Measurements from ENCODE around the gene ACOX2. TPM values are rescaled to one million over a fixed set of nuclear protein-coding genes. Genes with fewer than 3 reads are reported as not detected.

The ACOX2 gene
- polyA plus RNA-seq, 3 donors: 2.4 to 2.5 (median 2.4) TPM

DNA sequence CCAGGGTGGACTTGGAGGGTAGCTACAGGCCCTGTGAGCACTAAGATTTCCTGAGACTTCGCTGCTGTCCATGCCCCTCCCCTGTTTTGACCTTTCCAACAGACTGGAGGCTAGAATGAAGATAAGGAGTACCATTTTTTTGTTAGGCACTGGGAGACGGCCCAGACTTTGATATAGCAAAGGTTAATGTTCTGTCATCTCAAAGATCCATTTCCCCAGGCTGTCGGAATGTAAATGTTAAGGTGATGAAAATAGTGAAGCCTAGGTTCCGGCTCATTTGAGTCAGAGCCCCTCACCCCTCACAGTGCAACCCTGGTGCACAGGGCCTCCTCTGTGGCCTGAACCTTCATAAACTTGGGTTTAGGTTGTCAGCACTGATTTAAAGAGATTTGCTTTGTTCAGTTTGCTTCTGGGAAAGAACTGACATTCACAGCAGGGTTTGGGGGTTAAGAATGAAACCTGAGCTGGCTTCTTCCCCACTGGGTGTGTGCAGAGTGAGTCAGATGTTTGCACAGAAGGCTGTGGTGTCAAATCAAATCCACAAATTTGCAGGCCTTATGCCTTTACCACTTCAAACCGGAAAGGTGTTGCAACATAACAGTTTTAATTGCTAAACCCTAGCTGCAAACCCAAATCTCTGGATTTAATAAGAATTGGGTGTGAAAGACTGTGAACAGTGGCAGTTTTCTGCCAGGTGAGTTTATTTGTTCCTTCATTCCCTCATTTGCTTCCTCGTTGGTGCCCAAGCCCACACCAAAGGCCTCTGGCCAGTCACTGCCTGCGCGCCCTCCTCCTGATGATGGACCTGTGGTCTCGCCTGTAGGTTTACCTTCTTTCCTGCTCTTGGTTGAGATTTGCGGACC, 65.7 kb downstream of the ACOX2 start:
- Histone ChIP-seq H4K20me1 (ENCODE audit: insufficient read depth, low read length) (no peaks in the 10 kb centered on the region), H3K79me2 (ENCODE audit: insufficient read depth, low read length) (peaks cover 36% of the 10 kb centered on the region), H3K4me1 (ENCODE audit: control insufficient read depth in 1 of 2, insufficient read depth in 2 of 2, low read length in 2 of 2) (peaks cover 71 to 77% of the 10 kb centered on the region in 2 donors), H3K4me3 (replicated peaks in 1 of 3; ENCODE audit: low read depth in 2 of 3, low read length in 3 of 3) (peak overlapping the region; percentile 40 to 77 (median 46)), H3K36me3 (replicated peaks in 1 of 2; ENCODE audit: control insufficient read depth in 1 of 2, insufficient read depth in 2 of 2, low read length in 2 of 2) (no peaks in the 10 kb centered on the region), H3K9me3 (replicated peaks in 1 of 2; ENCODE audit: control insufficient read depth in 1 of 2, insufficient read depth in 1 of 2, low read length in 2 of 2) (no peaks in the 10 kb centered on the region), H3K9ac (ENCODE audit: insufficient read depth, low read length, poor library complexity, severe bottlenecking) (peak overlapping the region; percentile 64), H2AFZ (ENCODE audit: insufficient read depth, low read depth, low read length, poor library complexity, severe bottlenecking) (peak overlapping the region; percentile 57), H3K27ac (ENCODE audit: low read depth in 1 of 2, low read length in 2 of 2) (peak overlapping the region; percentile 94 to 96), H3K27me3 (ENCODE audit: control insufficient read depth in 2 of 2, insufficient read depth in 2 of 2, low read length in 2 of 2) (no peaks in the 10 kb centered on the region), H3K4me2 (replicated peaks; ENCODE audit: extremely low read depth, low read length, poor library complexity, severe bottlenecking) (peak overlapping the region; percentile 74)
- peak overlapping the region; percentile 67 to 91 for H3K4me3 Mint-ChIP-seq
- peak overlapping the region; percentile 92 to 99 (median 97) for H3K27ac Mint-ChIP-seq
- intact Hi-C loops (cut with micrococcal nuclease): no loop called here
- peaks cover 66% of the 10 kb centered on the region for H3K4me1 Mint-ChIP-seq
- H3K27me3 Mint-ChIP-seq (ENCODE audit: low read depth in 3 of 3): peaks cover 0 to 5% (median 1%) of the 10 kb centered on the region in 3 donors
- no peaks in the 10 kb centered on the region for H3K9me3 Mint-ChIP-seq
- peaks cover 0 to 2% of the 10 kb centered on the region in 2 donors for H3K36me3 Mint-ChIP-seq
- 0% methylated on average over 2 of the region's 10 CpGs for WGBS (ENCODE audit: insufficient coverage)
- TF ChIP-seq, protein P1, sequence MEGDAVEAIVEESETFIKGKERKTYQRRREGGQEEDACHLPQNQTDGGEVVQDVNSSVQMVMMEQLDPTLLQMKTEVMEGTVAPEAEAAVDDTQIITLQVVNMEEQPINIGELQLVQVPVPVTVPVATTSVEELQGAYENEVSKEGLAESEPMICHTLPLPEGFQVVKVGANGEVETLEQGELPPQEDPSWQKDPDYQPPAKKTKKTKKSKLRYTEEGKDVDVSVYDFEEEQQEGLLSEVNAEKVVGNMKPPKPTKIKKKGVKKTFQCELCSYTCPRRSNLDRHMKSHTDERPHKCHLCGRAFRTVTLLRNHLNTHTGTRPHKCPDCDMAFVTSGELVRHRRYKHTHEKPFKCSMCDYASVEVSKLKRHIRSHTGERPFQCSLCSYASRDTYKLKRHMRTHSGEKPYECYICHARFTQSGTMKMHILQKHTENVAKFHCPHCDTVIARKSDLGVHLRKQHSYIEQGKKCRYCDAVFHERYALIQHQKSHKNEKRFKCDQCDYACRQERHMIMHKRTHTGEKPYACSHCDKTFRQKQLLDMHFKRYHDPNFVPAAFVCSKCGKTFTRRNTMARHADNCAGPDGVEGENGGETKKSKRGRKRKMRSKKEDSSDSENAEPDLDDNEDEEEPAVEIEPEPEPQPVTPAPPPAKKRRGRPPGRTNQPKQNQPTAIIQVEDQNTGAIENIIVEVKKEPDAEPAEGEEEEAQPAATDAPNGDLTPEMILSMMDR (IDR thresholded peaks at IDR 0.05): no peak
- DNase-seq: peak; percentile 86 to 94 (median 90)

DNA sequence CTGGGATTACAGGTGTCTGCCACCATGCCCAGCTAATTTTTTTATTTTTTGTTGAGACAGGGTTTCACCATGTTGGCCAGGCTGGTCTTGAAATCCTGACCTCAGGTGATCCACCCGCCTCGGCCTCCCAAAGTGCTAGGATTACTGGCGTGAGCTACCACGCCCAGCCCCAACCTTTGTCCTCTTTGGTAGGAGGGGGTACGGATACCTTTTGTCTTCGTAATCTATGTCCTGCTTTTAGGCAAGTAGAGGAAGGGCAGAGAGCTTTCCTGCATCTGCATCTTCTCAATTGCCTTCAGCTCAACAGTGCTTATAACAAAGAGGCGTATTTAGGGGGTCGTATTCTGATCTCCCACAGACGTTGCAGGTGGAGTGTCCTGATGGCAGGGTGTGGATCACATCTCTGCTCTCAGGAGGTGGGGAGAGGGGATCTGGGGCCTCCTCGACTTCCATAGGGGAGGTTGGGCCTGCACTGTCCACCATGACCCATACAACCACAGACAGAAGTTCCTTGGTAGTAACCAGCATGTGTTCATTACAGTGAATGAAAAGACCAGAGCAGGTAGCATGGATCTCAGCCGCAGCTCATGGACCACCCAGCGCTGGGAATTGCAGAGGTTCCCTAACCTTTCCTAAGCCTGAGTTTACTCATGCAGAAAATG, 66.5 kb downstream of the ACOX2 start:
- Histone ChIP-seq H3K9me3 (replicated peaks in 1 of 2; ENCODE audit: control insufficient read depth in 1 of 2, insufficient read depth in 1 of 2, low read length in 2 of 2) (no peaks in the 10 kb centered on the region), H2AFZ (ENCODE audit: insufficient read depth, low read depth, low read length, poor library complexity, severe bottlenecking) (peak overlapping the region; percentile 57), H3K4me2 (replicated peaks; ENCODE audit: extremely low read depth, low read length, poor library complexity, severe bottlenecking) (peak overlapping the region; percentile 74), H3K9ac (ENCODE audit: insufficient read depth, low read length, poor library complexity, severe bottlenecking) (peak overlapping the region; percentile 64), H3K27ac (ENCODE audit: low read depth in 1 of 2, low read length in 2 of 2) (peak overlapping the region; percentile 94 to 96), H3K79me2 (ENCODE audit: insufficient read depth, low read length) (peaks cover 29% of the 10 kb centered on the region), H3K4me3 (replicated peaks in 1 of 3; ENCODE audit: low read depth in 2 of 3, low read length in 3 of 3) (peak overlapping the region in 1 of 3 experiments; percentile 77), H3K4me1 (ENCODE audit: control insufficient read depth in 1 of 2, insufficient read depth in 2 of 2, low read length in 2 of 2) (peaks cover 63 to 69% of the 10 kb centered on the region in 2 donors), H3K27me3 (ENCODE audit: control insufficient read depth in 2 of 2, insufficient read depth in 2 of 2, low read length in 2 of 2) (no peaks in the 10 kb centered on the region), H4K20me1 (ENCODE audit: insufficient read depth, low read length) (no peaks in the 10 kb centered on the region), H3K36me3 (replicated peaks in 1 of 2; ENCODE audit: control insufficient read depth in 1 of 2, insufficient read depth in 2 of 2, low read length in 2 of 2) (no peaks in the 10 kb centered on the region)
- TF ChIP-seq, protein P1 (IDR thresholded peaks at IDR 0.05): no peak
- Mint-ChIP-seq H3K9me3 (no peaks in the 10 kb centered on the region), H3K4me3 (peak overlapping the region in 1 of 2 donors; percentile 91), H3K27ac (peak overlapping the region; percentile 92 to 99 (median 97)), H3K36me3 (peaks cover 0 to 2% of the 10 kb centered on the region in 2 donors), H3K27me3 (ENCODE audit: low read depth in 3 of 3) (peaks cover 0 to 5% (median 1%) of the 10 kb centered on the region in 3 donors), H3K4me1 (peaks cover 61% of the 10 kb centered on the region)
- intact Hi-C loops (cut with micrococcal nuclease): no loop called here
- DNase-seq: no peak
- 97% methylated on average over 5 of the region's 12 CpGs for WGBS (ENCODE audit: insufficient coverage)
